Smooth muscle cell (in vitro differentiated cells): ENCODE data around the gene SH3RF1. TPM values are rescaled to one million over a fixed set of nuclear protein-coding genes. Genes with fewer than 3 reads are reported as not detected.
A peak's percentile ranks its signal among the peaks of the same experiment; 100 is the strongest.

Experiments used
- DNase-seq: peaks from one replicate; lab custom pipeline; 2025; ENCODE audit not compliant: unreplicated experiment; lab: John Stamatoyannopoulos, UW
- H2AFZ ChIP-seq: fragments of 200-600 bp; sonication (generic); 2 replicates; pipeline ENCODE4 v1.6.0; 2016; ENCODE audit warnings: antibody characterized with exemption, low read depth, mild to moderate bottlenecking
- H3F3A ChIP-seq: fragments of 200-600 bp; sonication (generic); 2 replicates; pipeline ENCODE4 v1.6.0; 2017; ENCODE audit warnings: antibody characterized with exemption, low read depth
- H3K27ac ChIP-seq: fragments of 200-600 bp; sonication (generic); 2 replicates; pipeline ENCODE4 v1.5.1; 2016; ENCODE audit warnings: low read depth, mild to moderate bottlenecking
- H3K27me3 ChIP-seq: fragments of 200-600 bp; sonication (generic); 2 replicates; pipeline ENCODE4 v1.6.1; 2016; ENCODE audit warnings: low read depth, mild to moderate bottlenecking
- H3K36me3 ChIP-seq: fragments of 200-600 bp; sonication (generic); 2 replicates; pipeline ENCODE4 v1.5.1; 2016; ENCODE audit warnings: low read depth
- H3K4me1 ChIP-seq: fragments of 200-600 bp; sonication (generic); 2 replicates; pipeline ENCODE4 v1.5.1; 2016; ENCODE audit warnings: low read depth
- H3K4me2 ChIP-seq: fragments of 200-600 bp; sonication (generic); 2 replicates; pipeline ENCODE4 v1.6.0; 2016; ENCODE audit warnings: mild to moderate bottlenecking
- H3K4me3 ChIP-seq: fragments of 200-600 bp; sonication (generic); 2 replicates; pipeline ENCODE4 v1.5.1; 2016; ENCODE audit warnings: mild to moderate bottlenecking
- H3K79me2 ChIP-seq: fragments of 200-600 bp; sonication (generic); 2 replicates; pipeline ENCODE4 v1.6.0; 2016; ENCODE audit warnings: low read depth, mild to moderate bottlenecking
- H3K9ac ChIP-seq: fragments of 200-600 bp; sonication (generic); 2 replicates; pipeline ENCODE4 v1.6.0; 2016; ENCODE audit warnings: low read depth
- H3K9me3 ChIP-seq: fragments of 200-600 bp; sonication (generic); replicated peaks from 2 replicates; pipeline ENCODE4 v1.5.1; 2016; ENCODE audit warnings: low read depth
- H4K20me1 ChIP-seq: fragments of 200-600 bp; sonication (generic); 2 replicates; pipeline ENCODE4 v1.6.0; 2016; ENCODE audit warnings: low read depth
- CTCF ChIP-seq: fragments of 200-600 bp; sonication (generic); IDR thresholded peaks from 2 replicates; pipeline ENCODE4 v1.5.1; 2017; ENCODE audit warnings: borderline replicate concordance, mild to moderate bottlenecking, antibody characterized with exemption; ENCODE audit not compliant: insufficient read depth, poor library complexity, severe bottlenecking
- WGBS: methylation state at CpG from one replicate; pipeline ENCODE4 v1.1.7; 2016; ENCODE audit warnings: low lambda C conversion rate; 5-methylcytosine and 5-hydroxymethylcytosine counted together
- polyA plus RNA-seq: library from polyadenylated mRNA; unstranded; fragments of >200 nt; fragmentation: Nextera tagmentation; extraction: Ambion mirVana; gene quantifications from 2 replicates; pipeline ENCODE4 v1.2.1, GENCODE V29; 2016
- total RNA-seq: library from RNA; depleted of rRNA; stranded (reverse); fragments of >200 nt; gene quantifications from 2 replicates; pipeline ENCODE4 v1.2.3, GENCODE V29; 2014

Gene SH3RF1
- total and polyA plus RNA-seq, 2 experiments from 2014 or later = 9.4 to 10.2 TPM

GRCh38 chr4:169120624-169121023 is 150.1 kb downstream of the SH3RF1 start:
- H3K27ac ChIP-seq = no peak overlapping the region
- no peak overlapping the region for H3K4me3 ChIP-seq
- no peak for DNase-seq
- H3K27me3 ChIP-seq = no peaks in the 10 kb centered on the region
- H4K20me1 ChIP-seq = peaks cover 3% of the 10 kb centered on the region
- no peak overlapping the region for H3K4me2 ChIP-seq
- peaks cover 7% of the 10 kb centered on the region for H3K4me1 ChIP-seq
- H3K9ac ChIP-seq = no peak overlapping the region
- TF ChIP-seq CTCF = no peak
- H3K36me3 ChIP-seq = peaks cover 18% of the 10 kb centered on the region
- no peaks in the 10 kb centered on the region for H3K79me2 ChIP-seq
- 91% methylated on average over 2 of the region's 2 CpGs for WGBS
- H2AFZ ChIP-seq = no peak overlapping the region
- H3K9me3 ChIP-seq = no peaks in the 10 kb centered on the region
- peaks cover 19% of the 10 kb centered on the region for H3F3A ChIP-seq

- no peaks in the 10 kb centered on the region for H3K9me3 ChIP-seq
- DNase-seq = no peak
- TF ChIP-seq CTCF = no peak
- H3K9ac ChIP-seq = no peak overlapping the region
- no peaks in the 10 kb centered on the region for H3K27me3 ChIP-seq
- H3K4me1 ChIP-seq = peaks cover 14% of the 10 kb centered on the region
- H3F3A ChIP-seq = peaks cover 29% of the 10 kb centered on the region
- H3K4me2 ChIP-seq = no peak overlapping the region
- peaks cover 3% of the 10 kb centered on the region for H4K20me1 ChIP-seq
- 97% methylated on average over 3 of the region's 3 CpGs for WGBS
- no peaks in the 10 kb centered on the region for H3K79me2 ChIP-seq
- H3K4me3 ChIP-seq = no peak overlapping the region
- H3K36me3 ChIP-seq = peaks cover 18% of the 10 kb centered on the region
- no peak overlapping the region for H2AFZ ChIP-seq
- H3K27ac ChIP-seq = no peak overlapping the region
Measured at GRCh38 chr4:169119536-169119935, 151.2 kb downstream of the SH3RF1 start.

GRCh38 chr4:169117591-169118081 is 153.1 kb downstream of the SH3RF1 start:
- Histone ChIP-seq H3K9me3 (no peaks in the 10 kb centered on the region), H3K79me2 (no peaks in the 10 kb centered on the region), H3K4me3 (no peak overlapping the region), H3K4me2 (no peak overlapping the region), H3K27me3 (no peaks in the 10 kb centered on the region), H3K27ac (peak overlapping the region; percentile 91), H2AFZ (no peak overlapping the region), H3K36me3 (peaks cover 18% of the 10 kb centered on the region), H3K4me1 (peaks cover 7% of the 10 kb centered on the region), H4K20me1 (peaks cover 3% of the 10 kb centered on the region), H3F3A (peaks cover 33% of the 10 kb centered on the region), H3K9ac (no peak overlapping the region)
- DNase-seq = no peak
- 91% methylated on average over 7 of the region's 7 CpGs for WGBS
- no peak for TF ChIP-seq CTCF

GRCh38 chr4:169116270-169116901 is 154.4 kb downstream of the SH3RF1 start:
- H3K9me3 ChIP-seq = no peaks in the 10 kb centered on the region
- no peaks in the 10 kb centered on the region for H3K79me2 ChIP-seq
- peak overlapping the region; percentile 36 for H3K4me2 ChIP-seq
- H3K4me3 ChIP-seq = no peak overlapping the region
- 76% methylated on average over 12 of the region's 12 CpGs for WGBS
- peak overlapping the region; percentile 45 for H3K9ac ChIP-seq
- H3K4me1 ChIP-seq = peaks cover 7% of the 10 kb centered on the region
- H3K27me3 ChIP-seq = no peaks in the 10 kb centered on the region
- H3K36me3 ChIP-seq = peaks cover 18% of the 10 kb centered on the region
- H2AFZ ChIP-seq = no peak overlapping the region
- H3F3A ChIP-seq = peaks cover 33% of the 10 kb centered on the region
- DNase-seq = no peak
- no peak for TF ChIP-seq CTCF
- H3K27ac ChIP-seq = peak overlapping the region; percentile 91
- H4K20me1 ChIP-seq = peaks cover 3% of the 10 kb centered on the region
